22Rv1 (cell line): ENCODE results near the gene SBK2.

ENCODE experiments used
- ZFX ChIP-seq: fragments of 450-650 bp; IDR thresholded peaks from 2 replicates; pipeline ENCODE4 v1.6.1; 2017; ENCODE audit warnings: antibody characterized with exemption, borderline replicate concordance
- TF ChIP-seq, protein P1 (sequence below): fragments of 450-650 bp; IDR thresholded peaks from 2 replicates; pipeline ENCODE4 v1.5.1; 2017; ENCODE audit warnings: mild to moderate bottlenecking

DNA sequence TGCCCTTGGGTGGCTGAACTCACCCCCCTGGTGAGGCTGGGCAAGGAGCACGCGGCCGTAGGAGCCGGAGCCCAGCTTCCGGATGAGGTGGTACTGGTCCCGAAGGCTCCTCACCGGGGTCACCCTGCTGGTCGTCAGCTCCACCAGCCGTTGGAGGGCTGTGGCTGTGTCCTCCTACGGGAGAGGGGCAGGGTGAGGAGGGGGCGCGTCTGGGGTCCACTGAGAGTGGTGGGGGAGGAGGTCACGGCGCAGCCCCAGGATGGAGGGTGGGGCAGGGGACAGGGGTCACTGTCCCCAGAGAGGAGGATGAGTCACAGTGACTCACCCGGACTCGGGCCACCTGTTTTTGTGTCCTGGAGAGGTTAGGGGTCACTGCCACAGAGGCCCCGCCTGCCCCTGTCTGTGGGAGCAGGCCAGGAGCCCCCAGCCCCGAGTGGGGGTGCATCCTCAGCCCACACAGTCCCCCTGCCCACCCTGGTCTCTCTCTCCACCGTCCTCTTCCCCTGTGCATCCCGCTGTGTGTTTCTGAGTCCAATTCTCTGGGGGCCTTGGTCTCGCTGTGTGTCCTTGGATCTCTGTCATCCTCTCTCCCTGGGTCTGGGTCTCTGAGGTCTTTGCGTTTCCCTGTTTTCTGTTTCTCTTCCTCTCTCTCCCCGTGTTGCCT lies 8.0 kb upstream of the SBK2 start:
- TF ChIP-seq, protein P1, sequence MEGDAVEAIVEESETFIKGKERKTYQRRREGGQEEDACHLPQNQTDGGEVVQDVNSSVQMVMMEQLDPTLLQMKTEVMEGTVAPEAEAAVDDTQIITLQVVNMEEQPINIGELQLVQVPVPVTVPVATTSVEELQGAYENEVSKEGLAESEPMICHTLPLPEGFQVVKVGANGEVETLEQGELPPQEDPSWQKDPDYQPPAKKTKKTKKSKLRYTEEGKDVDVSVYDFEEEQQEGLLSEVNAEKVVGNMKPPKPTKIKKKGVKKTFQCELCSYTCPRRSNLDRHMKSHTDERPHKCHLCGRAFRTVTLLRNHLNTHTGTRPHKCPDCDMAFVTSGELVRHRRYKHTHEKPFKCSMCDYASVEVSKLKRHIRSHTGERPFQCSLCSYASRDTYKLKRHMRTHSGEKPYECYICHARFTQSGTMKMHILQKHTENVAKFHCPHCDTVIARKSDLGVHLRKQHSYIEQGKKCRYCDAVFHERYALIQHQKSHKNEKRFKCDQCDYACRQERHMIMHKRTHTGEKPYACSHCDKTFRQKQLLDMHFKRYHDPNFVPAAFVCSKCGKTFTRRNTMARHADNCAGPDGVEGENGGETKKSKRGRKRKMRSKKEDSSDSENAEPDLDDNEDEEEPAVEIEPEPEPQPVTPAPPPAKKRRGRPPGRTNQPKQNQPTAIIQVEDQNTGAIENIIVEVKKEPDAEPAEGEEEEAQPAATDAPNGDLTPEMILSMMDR = no peak
- TF ChIP-seq ZFX = no peak
